CD14-positive monocyte (primary cell): ENCODE data around the gene EPB41L5. TPM values are rescaled to one million over a fixed set of nuclear protein-coding genes. Genes with fewer than 3 reads are reported as not detected.

Source experiments
- DNase-seq, 3 donors: peaks; one replicate each; pipeline ENCODE4 v3.0.0-alpha.2; 2011 to 2022
- H2AFZ ChIP-seq: 2 replicates; pipeline ENCODE4 v1.6.0; 2012; ENCODE audit warnings: mild to moderate bottlenecking, low read depth, low read length, inconsistent platforms; ENCODE audit not compliant: insufficient read depth, poor library complexity, severe bottlenecking
- H3K27ac ChIP-seq, 2 donors: 1 replicate in 1 of 2; 2 replicates in 1 of 2; pipeline ENCODE4 v1.5.1; 2012 to 2013; ENCODE audit warnings: low read length in 2 of 2, control low read depth in 1 of 2, inconsistent platforms in 1 of 2, low read depth in 1 of 2, mild to moderate bottlenecking in 1 of 2
- H3K27me3 ChIP-seq, 2 donors: one replicate each; pipeline versions ENCODE4 v1.6.0 to v1.6.1; 2011 to 2013; ENCODE audit warnings: low read length in 2 of 2; ENCODE audit not compliant: control insufficient read depth in 2 of 2, insufficient read depth in 2 of 2
- H3K36me3 ChIP-seq, 2 donors: replicated peaks in 1 of 2; 1 replicate in 1 of 2; 2 replicates in 1 of 2; pipeline versions ENCODE4 v1.5.1 to v1.6.1; 2012 to 2013; ENCODE audit warnings: low read length in 2 of 2, control low read depth in 1 of 2, inconsistent platforms in 1 of 2, mild to moderate bottlenecking in 1 of 2; ENCODE audit not compliant: insufficient read depth in 2 of 2, control insufficient read depth in 1 of 2
- H3K4me1 ChIP-seq, 2 donors: 1 replicate in 1 of 2; 2 replicates in 1 of 2; pipeline versions ENCODE4 v1.5.1 to v1.6.1; 2012 to 2013; ENCODE audit warnings: low read length in 2 of 2, control low read depth in 1 of 2, inconsistent platforms in 1 of 2, mild to moderate bottlenecking in 1 of 2, moderate library complexity in 1 of 2; ENCODE audit not compliant: insufficient read depth in 2 of 2, control insufficient read depth in 1 of 2
- H3K4me2 ChIP-seq: replicated peaks from 2 replicates; pipeline ENCODE3; 2012; ENCODE audit warnings: low read length, moderate library complexity, mild to moderate bottlenecking; ENCODE audit not compliant: poor library complexity, severe bottlenecking; ENCODE audit errors: extremely low read depth
- H3K4me3 ChIP-seq, 3 experiments: fragments of 200-600 bp in 1 of 3; sonication (generic) in 1 of 3; replicated peaks in 1 of 3; 1 replicate in 2 of 3; 2 replicates in 1 of 3; pipeline ENCODE4 v1.5.1; 2011 to 2013; ENCODE audit warnings: low read length in 3 of 3, mild to moderate bottlenecking in 3 of 3, control low read depth in 2 of 3, low read depth in 2 of 3, inconsistent platforms in 1 of 3, moderate library complexity in 1 of 3
- H3K79me2 ChIP-seq: 2 replicates; pipeline ENCODE4 v1.6.0; 2012; ENCODE audit warnings: mild to moderate bottlenecking, control low read depth, inconsistent platforms, low read length, moderate library complexity; ENCODE audit not compliant: insufficient read depth
- H3K9ac ChIP-seq: 2 replicates; pipeline ENCODE4 v1.6.0; 2017; ENCODE audit warnings: low read length, mild to moderate bottlenecking; ENCODE audit not compliant: insufficient read depth, poor library complexity, severe bottlenecking
- H3K9me3 ChIP-seq, 2 donors: replicated peaks in 1 of 2; 1 replicate in 1 of 2; 2 replicates in 1 of 2; pipeline versions ENCODE4 v1.5.1 to v1.6.1; 2012 to 2013; ENCODE audit warnings: low read length in 2 of 2, control low read depth in 1 of 2; ENCODE audit not compliant: control insufficient read depth in 1 of 2, insufficient read depth in 1 of 2
- H4K20me1 ChIP-seq: 2 replicates; pipeline ENCODE4 v1.6.0; 2012; ENCODE audit warnings: mild to moderate bottlenecking, low read length, control low read depth, moderate library complexity; ENCODE audit not compliant: insufficient read depth
- H3K27ac Mint-ChIP-seq, 7 donors: one replicate each; pipeline ENCODE4 v1.8.0; 2020; ENCODE audit warnings: mild to moderate bottlenecking in 7 of 7, mixed read lengths in 7 of 7, moderate library complexity in 6 of 7, inconsistent platforms in 2 of 7
- H3K27me3 Mint-ChIP-seq, 3 donors: one replicate each; pipeline ENCODE4 v1.8.0; 2021 to 2022; ENCODE audit warnings: low read depth in 3 of 3, mild to moderate bottlenecking in 3 of 3, mixed read lengths in 3 of 3, moderate library complexity in 3 of 3, inconsistent platforms in 1 of 3
- H3K36me3 Mint-ChIP-seq, 2 donors: one replicate each; pipeline ENCODE4 v1.8.0; 2020; ENCODE audit warnings: mixed read lengths in 2 of 2, inconsistent platforms in 1 of 2, mild to moderate bottlenecking in 1 of 2
- H3K4me1 Mint-ChIP-seq: one replicate; pipeline ENCODE4 v1.8.0; 2020; ENCODE audit warnings: mild to moderate bottlenecking, mixed read lengths
- H3K4me3 Mint-ChIP-seq, 2 donors: one replicate each; pipeline ENCODE4 v1.8.0; 2020; ENCODE audit warnings: mild to moderate bottlenecking in 2 of 2, mixed read lengths in 2 of 2, moderate library complexity in 1 of 2
- H3K9me3 Mint-ChIP-seq, 7 donors: one replicate each; pipeline ENCODE4 v1.8.0; 2020 to 2022; ENCODE audit warnings: mixed read lengths in 7 of 7, mild to moderate bottlenecking in 6 of 7, moderate library complexity in 6 of 7, inconsistent platforms in 2 of 7
- whole genome bisulfite sequencing: methylation state at CpG from one replicate; pipeline ENCODE4 v1.1.5; 2013; ENCODE audit warnings: missing lambda C conversion rate; ENCODE audit not compliant: insufficient coverage; 5-methylcytosine and 5-hydroxymethylcytosine counted together
- intact Hi-C, 2 donors: fragments of 100-400 bp; cut with micrococcal nuclease; formaldehyde crosslinking; loops; one replicate each; pipeline versions ENCODE4 v1.15.0 to v1.15.1; 2023
- polyA plus RNA-seq, 3 donors: library from polyadenylated mRNA; depleted of rRNA in 1 of 3; unstranded in 2 of 3; stranded (reverse) in 1 of 3; fragments of 300-500 nt in 2 of 3; fragments of >200 nt in 1 of 3; fragmentation: Illumina TruSeq in 2 of 3; gene quantifications; 1 replicate in 2 of 3; 2 replicates in 1 of 3; pipeline ENCODE4 v1.2.3, GENCODE V29; 2012 to 2021
- TF ChIP-seq, protein P1 (sequence below): fragments of 200-600 bp; IDR thresholded peaks from one replicate; pipeline ENCODE4 v1.8.0; 2022; ENCODE audit warnings: antibody characterized with exemption, mild to moderate bottlenecking

EPB41L5 gene
- polyA plus RNA-seq, 3 donors = 1.4 to 2.4 (median 2.0) TPM

DNA sequence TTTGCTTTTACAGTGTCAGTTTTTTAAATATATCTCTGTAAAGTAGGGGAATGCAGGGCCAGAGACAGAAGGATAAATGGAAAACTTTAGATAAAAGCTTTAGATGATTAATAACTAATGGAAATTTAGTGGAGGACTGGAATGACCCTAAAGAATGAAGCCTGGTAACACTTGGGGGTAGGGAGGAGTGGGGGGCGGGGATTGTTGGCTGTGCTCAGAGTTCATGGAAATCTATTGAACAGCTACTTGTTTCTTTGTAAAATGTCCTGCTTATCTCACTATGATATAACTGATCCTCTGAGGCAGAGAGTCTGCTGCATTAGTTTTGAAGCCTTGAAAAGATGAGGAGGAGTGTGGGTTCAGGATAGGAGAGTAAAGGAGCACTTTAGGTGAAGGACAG, 119.8 kb downstream of the EPB41L5 start:
- H3K9ac ChIP-seq = no peak overlapping the region
- Mint-ChIP-seq H3K4me3 (no peak overlapping the region), H3K27ac (no peak overlapping the region), H3K4me1 (no peaks in the 10 kb centered on the region), H3K36me3 (no peaks in the 10 kb centered on the region), H3K9me3 (peaks cover 0 to 9% (median 7%) of the 10 kb centered on the region in 7 donors), H3K27me3 (peaks cover 1 to 2% (median 2%) of the 10 kb centered on the region in 3 donors)
- no CpG with 5 or more reads among the region's 1 CpG for WGBS
- H3K27ac ChIP-seq = no peak overlapping the region
- intact Hi-C loops = no loop called here
- H3K4me1 ChIP-seq = no peaks in the 10 kb centered on the region
- no peak for DNase-seq
- no peaks in the 10 kb centered on the region for H3K27me3 ChIP-seq
- no peaks in the 10 kb centered on the region for H4K20me1 ChIP-seq
- no peak overlapping the region for H3K4me3 ChIP-seq
- no peaks in the 10 kb centered on the region for H3K36me3 ChIP-seq
- TF ChIP-seq, protein P1, sequence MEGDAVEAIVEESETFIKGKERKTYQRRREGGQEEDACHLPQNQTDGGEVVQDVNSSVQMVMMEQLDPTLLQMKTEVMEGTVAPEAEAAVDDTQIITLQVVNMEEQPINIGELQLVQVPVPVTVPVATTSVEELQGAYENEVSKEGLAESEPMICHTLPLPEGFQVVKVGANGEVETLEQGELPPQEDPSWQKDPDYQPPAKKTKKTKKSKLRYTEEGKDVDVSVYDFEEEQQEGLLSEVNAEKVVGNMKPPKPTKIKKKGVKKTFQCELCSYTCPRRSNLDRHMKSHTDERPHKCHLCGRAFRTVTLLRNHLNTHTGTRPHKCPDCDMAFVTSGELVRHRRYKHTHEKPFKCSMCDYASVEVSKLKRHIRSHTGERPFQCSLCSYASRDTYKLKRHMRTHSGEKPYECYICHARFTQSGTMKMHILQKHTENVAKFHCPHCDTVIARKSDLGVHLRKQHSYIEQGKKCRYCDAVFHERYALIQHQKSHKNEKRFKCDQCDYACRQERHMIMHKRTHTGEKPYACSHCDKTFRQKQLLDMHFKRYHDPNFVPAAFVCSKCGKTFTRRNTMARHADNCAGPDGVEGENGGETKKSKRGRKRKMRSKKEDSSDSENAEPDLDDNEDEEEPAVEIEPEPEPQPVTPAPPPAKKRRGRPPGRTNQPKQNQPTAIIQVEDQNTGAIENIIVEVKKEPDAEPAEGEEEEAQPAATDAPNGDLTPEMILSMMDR = no peak
- no peak overlapping the region for H2AFZ ChIP-seq
- H3K4me2 ChIP-seq = no peak overlapping the region
- H3K79me2 ChIP-seq = no peaks in the 10 kb centered on the region
- no peaks in the 10 kb centered on the region for H3K9me3 ChIP-seq

DNA sequence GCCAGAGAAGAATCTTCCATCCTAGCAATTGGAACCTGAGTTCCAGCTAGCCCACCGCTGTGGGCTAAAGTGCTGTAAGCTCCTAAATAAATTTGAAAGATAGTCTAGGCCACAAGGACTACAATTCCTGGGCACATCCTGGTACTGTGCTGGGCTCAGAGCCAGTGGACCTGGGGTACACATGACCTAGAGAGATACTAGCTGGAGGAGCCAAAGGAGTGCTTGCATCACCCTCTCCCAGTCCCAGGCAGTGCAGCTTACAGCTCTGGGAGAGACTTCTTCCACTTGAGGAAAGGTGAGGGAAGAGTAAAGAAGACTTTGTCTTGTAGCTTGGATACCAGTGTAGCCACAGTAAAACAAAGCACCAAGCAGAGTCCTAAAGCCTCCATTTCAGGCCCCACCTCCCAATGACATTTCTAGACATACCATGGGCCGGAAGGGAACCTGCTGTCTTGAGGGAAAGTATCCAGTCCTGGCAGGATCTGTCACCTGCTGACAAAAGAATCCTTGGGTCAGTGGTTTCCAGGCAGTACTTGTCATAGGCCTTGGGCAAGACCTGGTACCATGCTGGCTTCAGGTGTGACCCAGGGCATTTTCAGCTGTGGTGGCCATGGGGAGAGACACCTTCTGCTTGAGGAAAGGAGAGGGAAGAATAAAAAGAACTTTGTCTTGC, 120.8 kb downstream of the EPB41L5 start:
- H3K4me1 Mint-ChIP-seq = no peaks in the 10 kb centered on the region
- peaks cover 0 to 9% (median 7%) of the 10 kb centered on the region in 7 donors for H3K9me3 Mint-ChIP-seq
- WGBS = 91% methylated on average over 1 of the region's 2 CpGs
- no peak for DNase-seq
- no peaks in the 10 kb centered on the region for H4K20me1 ChIP-seq
- H3K4me3 Mint-ChIP-seq = no peak overlapping the region
- H3K27ac ChIP-seq = no peak overlapping the region
- intact Hi-C loops = no loop called here
- no peaks in the 10 kb centered on the region for H3K4me1 ChIP-seq
- no peaks in the 10 kb centered on the region for H3K27me3 ChIP-seq
- H3K27ac Mint-ChIP-seq = no peak overlapping the region
- no peaks in the 10 kb centered on the region for H3K79me2 ChIP-seq
- H3K4me3 ChIP-seq = no peak overlapping the region
- H3K36me3 ChIP-seq = no peaks in the 10 kb centered on the region
- H3K27me3 Mint-ChIP-seq = peaks cover 1 to 4% (median 2%) of the 10 kb centered on the region in 3 donors
- no peaks in the 10 kb centered on the region for H3K36me3 Mint-ChIP-seq
- no peak overlapping the region for H3K4me2 ChIP-seq
- H3K9me3 ChIP-seq = no peaks in the 10 kb centered on the region
- H2AFZ ChIP-seq = no peak overlapping the region
- no peak overlapping the region for H3K9ac ChIP-seq
- TF ChIP-seq, protein P1 = no peak
